CD4-positive, alpha-beta memory T cell (primary cell): ENCODE measurements around the gene SMIM45.

ENCODE experiments used
- CTCF ChIA-PET: fragments of 350-600 bp; sonication (Branson Sonifier 250); formaldehyde crosslinking; loops from one replicate; lab custom pipeline; 2021; ENCODE audit warnings: inconsistent platforms; ENCODE audit not compliant: partially characterized antibody; lab: Charles Lee
- POLR2A ChIA-PET: fragments of 350-600 bp; sonication (Branson Sonifier 250); formaldehyde crosslinking; loops from one replicate; lab custom pipeline; 2021; ENCODE audit not compliant: partially characterized antibody; lab: Charles Lee
- DNase-seq, 5 donors: peaks; one replicate each; pipeline versions ENCODE4 v3.0.0 to v3.0.0-alpha.2; 2020 to 2022; ENCODE audit warnings: mixed read lengths in 1 of 5
- H3K27ac ChIP-seq: one replicate; pipeline ENCODE4 v1.7.0; 2013; ENCODE audit warnings: low read depth, low read length
- H3K27me3 ChIP-seq: 2 replicates; pipeline ENCODE4 v1.7.0; 2013; ENCODE audit warnings: mild to moderate bottlenecking, low read length, moderate library complexity; ENCODE audit not compliant: insufficient read depth
- H3K36me3 ChIP-seq: 2 replicates; pipeline ENCODE4 v1.7.0; 2013; ENCODE audit warnings: mild to moderate bottlenecking, low read length, moderate library complexity; ENCODE audit not compliant: insufficient read depth
- H3K4me1 ChIP-seq: 2 replicates; pipeline ENCODE4 v1.7.0; 2013; ENCODE audit warnings: mild to moderate bottlenecking, low read length, moderate library complexity; ENCODE audit not compliant: insufficient read depth
- H3K4me3 ChIP-seq, 2 donors: one replicate each; pipeline ENCODE4 v1.7.0; 2013; ENCODE audit warnings: low read length in 2 of 2, mild to moderate bottlenecking in 1 of 2
- H3K9me3 ChIP-seq, 2 donors: one replicate each; pipeline ENCODE4 v1.7.0; 2013; ENCODE audit warnings: low read length in 2 of 2, control low read depth in 1 of 2; ENCODE audit not compliant: control insufficient read depth in 1 of 2
- H3K27ac Mint-ChIP-seq, 7 donors: one replicate each; pipeline ENCODE4 v1.8.0; 2020 to 2021; ENCODE audit warnings: mixed read lengths in 7 of 7, mild to moderate bottlenecking in 6 of 7, inconsistent platforms in 3 of 7, moderate library complexity in 3 of 7
- H3K27me3 Mint-ChIP-seq, 2 donors: one replicate each; pipeline ENCODE4 v1.8.0; 2020 to 2021; ENCODE audit warnings: mixed read lengths in 2 of 2
- H3K36me3 Mint-ChIP-seq, 2 donors: one replicate each; pipeline ENCODE4 v1.8.0; 2020 to 2021; ENCODE audit warnings: mixed read lengths in 2 of 2, inconsistent platforms in 1 of 2, mild to moderate bottlenecking in 1 of 2
- H3K4me1 Mint-ChIP-seq, 4 donors: one replicate each; pipeline ENCODE4 v1.8.0; 2020 to 2021; ENCODE audit warnings: mixed read lengths in 4 of 4, mild to moderate bottlenecking in 1 of 4
- H3K4me3 Mint-ChIP-seq, 8 donors: one replicate each; pipeline ENCODE4 v1.8.0; 2020 to 2021; ENCODE audit warnings: mixed read lengths in 8 of 8, mild to moderate bottlenecking in 7 of 8, moderate library complexity in 6 of 8, inconsistent platforms in 3 of 8
- H3K9me3 Mint-ChIP-seq, 8 donors: one replicate each; pipeline ENCODE4 v1.8.0; 2020 to 2021; ENCODE audit warnings: mixed read lengths in 8 of 8, mild to moderate bottlenecking in 5 of 8, inconsistent platforms in 3 of 8, moderate library complexity in 1 of 8
- intact Hi-C: fragments of 100-400 bp; cut with micrococcal nuclease; formaldehyde crosslinking; loops from one replicate; pipeline ENCODE4 v1.15.1; 2023

The SMIM45 gene

DNA sequence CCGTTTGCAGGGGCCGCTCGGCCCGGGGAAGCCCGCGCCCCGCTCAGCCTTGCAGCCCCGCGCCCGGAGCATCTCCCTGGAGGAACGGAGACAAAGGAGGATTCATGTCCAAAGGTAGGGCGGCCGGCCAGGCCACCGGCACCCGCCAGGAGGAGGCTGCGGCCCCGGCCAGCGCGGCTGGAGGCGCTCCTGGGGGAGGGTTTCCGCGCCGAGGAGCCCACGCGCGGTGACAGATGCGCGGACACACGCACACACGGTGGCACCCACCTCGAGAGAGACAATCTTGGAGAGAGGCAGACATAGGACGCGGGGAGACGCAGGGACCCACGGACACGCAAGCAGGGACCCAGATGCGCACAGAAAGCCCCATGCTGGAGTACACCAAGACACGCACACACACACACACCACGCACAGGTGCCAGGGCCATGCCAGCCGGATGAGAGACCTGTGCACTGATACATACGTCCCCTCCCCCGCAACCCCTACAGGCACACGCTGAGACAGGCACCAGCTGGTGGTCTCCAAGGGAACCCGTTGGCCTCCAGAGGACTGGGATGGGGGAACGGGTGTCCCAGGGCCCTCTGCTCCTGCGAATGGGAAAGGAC, 25.1 kb downstream of the SMIM45 start:
- intact Hi-C loops, result no loop called here
- H3K27ac ChIP-seq, result no peak overlapping the region
- H3K27me3 Mint-ChIP-seq, result peaks cover 22 to 31% of the 10 kb centered on the region in 2 donors
- H3K4me1 Mint-ChIP-seq, result peaks cover 13 to 21% (median 16%) of the 10 kb centered on the region in 4 donors
- H3K36me3 ChIP-seq, result no peaks in the 10 kb centered on the region
- POLR2A ChIA-PET, result interaction anchor here (1.1 kb wide), 1 partner anchor 102 kb away, joined by 5 read pairs; the partner anchor contains the start of gene SMDT1
- peaks cover 11% of the 10 kb centered on the region for H3K4me1 ChIP-seq
- no peak overlapping the region for H3K27ac Mint-ChIP-seq
- H3K27me3 ChIP-seq, result peaks cover 16% of the 10 kb centered on the region
- H3K9me3 ChIP-seq, result no peaks in the 10 kb centered on the region
- H3K4me3 Mint-ChIP-seq, result peak overlapping the region; percentile 59 to 75 (median 64)
- no peaks in the 10 kb centered on the region for H3K36me3 Mint-ChIP-seq
- DNase-seq, result no peak
- CTCF ChIA-PET, result interaction anchor here (1.5 kb wide), 1 partner anchor 36 kb away, joined by 4 read pairs; no protein-coding TSS in a partner anchor
- H3K4me3 ChIP-seq, result peak overlapping the region; percentile 3 to 52
- H3K9me3 Mint-ChIP-seq, result no peaks in the 10 kb centered on the region

DNA sequence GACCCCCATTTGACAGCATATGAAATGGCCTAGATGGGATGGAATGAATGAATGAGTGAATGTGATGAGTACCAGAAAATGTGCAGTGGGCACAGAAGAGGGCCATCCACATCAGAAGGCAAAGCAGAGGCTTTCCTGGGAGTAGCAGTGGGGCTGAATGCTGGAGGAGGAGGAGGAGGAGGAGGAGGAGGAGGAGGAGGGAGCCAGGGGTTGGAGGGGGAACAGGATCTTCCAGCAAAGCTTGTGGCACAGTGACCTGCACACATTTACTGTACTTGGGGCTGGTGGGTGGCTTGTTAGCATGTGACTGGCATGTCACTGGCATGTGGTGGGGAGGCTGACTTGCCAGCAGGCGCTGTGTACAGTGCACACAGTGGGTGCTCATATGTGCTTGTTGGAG, 26.8 kb downstream of the SMIM45 start:
- peaks cover 15 to 24% of the 10 kb centered on the region in 2 donors for H3K27me3 Mint-ChIP-seq
- CTCF ChIA-PET, result no interaction called here

DNA sequence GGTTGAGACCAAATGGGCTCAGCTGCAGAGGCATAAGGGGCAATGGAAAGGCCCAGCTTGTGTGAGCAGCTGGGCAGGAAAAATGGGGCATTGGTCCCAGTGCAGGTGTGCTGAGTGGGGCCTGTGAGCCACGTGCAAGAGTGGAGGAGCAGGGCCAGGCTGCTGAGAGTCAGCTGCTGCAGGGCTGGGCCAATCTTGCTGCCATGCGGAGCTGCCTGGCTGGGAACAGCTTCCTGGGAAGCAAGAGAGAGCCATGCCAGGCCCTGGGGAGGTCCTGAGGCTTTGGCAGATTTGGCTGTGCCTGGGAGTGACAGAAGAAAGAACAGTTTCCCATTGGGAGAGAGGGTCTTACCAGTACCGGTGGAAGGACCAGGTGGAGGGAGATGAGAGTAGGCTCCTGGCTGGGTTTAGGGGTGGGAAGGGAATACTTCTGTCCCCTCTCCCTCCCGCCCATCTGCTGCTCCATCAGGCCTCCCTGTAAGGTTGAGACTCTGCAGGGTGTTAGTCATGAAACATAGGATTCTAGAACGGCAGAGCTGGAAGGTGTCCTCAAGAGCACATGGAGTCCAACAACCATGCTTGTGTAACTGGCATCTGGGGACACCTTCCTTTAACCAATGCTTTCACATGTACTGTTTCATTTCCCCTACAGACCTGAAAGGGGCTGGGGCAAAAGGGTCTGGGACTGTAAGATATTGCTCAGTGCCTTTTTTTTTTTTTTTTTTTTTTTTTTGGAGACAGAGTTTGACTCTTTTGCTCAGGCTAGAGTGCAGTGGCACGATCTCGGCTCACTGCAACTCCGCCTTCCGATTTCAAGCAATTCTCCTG, 27.7 kb downstream of the SMIM45 start:
- DNase-seq, result no peak
- H3K36me3 Mint-ChIP-seq, result no peaks in the 10 kb centered on the region
- no peaks in the 10 kb centered on the region for H3K9me3 Mint-ChIP-seq
- CTCF ChIA-PET, result interaction anchor here (0.7 kb wide), 1 partner anchor 100 kb away, joined by 8 read pairs; the partner anchor contains the start of gene SMDT1
- Histone ChIP-seq H3K9me3 (no peaks in the 10 kb centered on the region), H3K4me1 (peaks cover 11% of the 10 kb centered on the region), H3K27ac (no peak overlapping the region), H3K4me3 (no peak overlapping the region), H3K27me3 (peaks cover 7% of the 10 kb centered on the region), H3K36me3 (no peaks in the 10 kb centered on the region)
- no peak overlapping the region for H3K4me3 Mint-ChIP-seq
- intact Hi-C loops, result no loop called here
- POLR2A ChIA-PET, result no interaction called here
- peaks cover 11 to 22% of the 10 kb centered on the region in 2 donors for H3K27me3 Mint-ChIP-seq
- no peak overlapping the region for H3K27ac Mint-ChIP-seq
- H3K4me1 Mint-ChIP-seq, result peaks cover 13 to 21% (median 16%) of the 10 kb centered on the region in 4 donors

More for the DNA sequence above, 26.8 kb downstream of the SMIM45 start:
- intact Hi-C loops, result no loop called here
- H3K4me3 Mint-ChIP-seq, result peak overlapping the region in 2 of 8 donors; percentile 17 to 25
- H3K36me3 Mint-ChIP-seq, result no peaks in the 10 kb centered on the region
- H3K9me3 ChIP-seq, result no peaks in the 10 kb centered on the region
- no peaks in the 10 kb centered on the region for H3K36me3 ChIP-seq
- no peak overlapping the region for H3K27ac Mint-ChIP-seq
- POLR2A ChIA-PET, result no interaction called here
- peaks cover 13 to 21% (median 16%) of the 10 kb centered on the region in 4 donors for H3K4me1 Mint-ChIP-seq
- peaks cover 11% of the 10 kb centered on the region for H3K4me1 ChIP-seq
- H3K27me3 ChIP-seq, result peaks cover 7% of the 10 kb centered on the region
- H3K27ac ChIP-seq, result no peak overlapping the region
- H3K4me3 ChIP-seq, result no peak overlapping the region
- DNase-seq, result no peak
- H3K9me3 Mint-ChIP-seq, result no peaks in the 10 kb centered on the region

DNA sequence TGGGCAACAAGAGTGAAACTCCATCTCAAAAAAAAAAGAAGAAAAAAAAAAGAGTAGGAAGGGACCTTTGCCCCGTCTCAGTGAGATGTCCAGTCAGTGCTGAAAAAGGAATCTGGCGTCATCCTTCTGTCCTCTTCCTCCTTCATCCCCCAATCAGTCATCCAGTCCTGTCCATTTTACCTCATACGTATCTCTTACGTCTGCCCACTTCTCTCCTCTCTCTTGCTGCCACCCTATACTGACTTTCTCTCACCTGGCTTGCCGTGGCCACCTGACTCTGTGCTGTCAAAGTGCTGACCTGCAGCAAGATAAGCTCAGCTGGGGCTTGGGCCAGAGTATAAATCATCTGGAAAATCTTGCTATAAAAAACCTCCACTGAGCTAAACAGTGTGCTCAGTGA, 30.9 kb downstream of the SMIM45 start:
- no peaks in the 10 kb centered on the region for H3K36me3 ChIP-seq
- H3K27me3 ChIP-seq, result no peaks in the 10 kb centered on the region
- H3K36me3 Mint-ChIP-seq, result no peaks in the 10 kb centered on the region
- no peak overlapping the region for H3K27ac Mint-ChIP-seq
- no peaks in the 10 kb centered on the region for H3K4me1 ChIP-seq
- no peak for DNase-seq
- H3K4me3 Mint-ChIP-seq, result no peak overlapping the region
- H3K9me3 Mint-ChIP-seq, result no peaks in the 10 kb centered on the region
- no peak overlapping the region for H3K27ac ChIP-seq
- intact Hi-C loops, result no loop called here
- no peak overlapping the region for H3K4me3 ChIP-seq
- CTCF ChIA-PET, result interaction anchor here (1.2 kb wide), 1 partner anchor 11 kb away, joined by 3 read pairs; no protein-coding TSS in a partner anchor
- H3K27me3 Mint-ChIP-seq, result peaks cover 2 to 3% of the 10 kb centered on the region in 2 donors
- peaks cover 0 to 2% (median 0%) of the 10 kb centered on the region in 4 donors for H3K4me1 Mint-ChIP-seq
- no peaks in the 10 kb centered on the region for H3K9me3 ChIP-seq
- POLR2A ChIA-PET, result no interaction called here

DNA sequence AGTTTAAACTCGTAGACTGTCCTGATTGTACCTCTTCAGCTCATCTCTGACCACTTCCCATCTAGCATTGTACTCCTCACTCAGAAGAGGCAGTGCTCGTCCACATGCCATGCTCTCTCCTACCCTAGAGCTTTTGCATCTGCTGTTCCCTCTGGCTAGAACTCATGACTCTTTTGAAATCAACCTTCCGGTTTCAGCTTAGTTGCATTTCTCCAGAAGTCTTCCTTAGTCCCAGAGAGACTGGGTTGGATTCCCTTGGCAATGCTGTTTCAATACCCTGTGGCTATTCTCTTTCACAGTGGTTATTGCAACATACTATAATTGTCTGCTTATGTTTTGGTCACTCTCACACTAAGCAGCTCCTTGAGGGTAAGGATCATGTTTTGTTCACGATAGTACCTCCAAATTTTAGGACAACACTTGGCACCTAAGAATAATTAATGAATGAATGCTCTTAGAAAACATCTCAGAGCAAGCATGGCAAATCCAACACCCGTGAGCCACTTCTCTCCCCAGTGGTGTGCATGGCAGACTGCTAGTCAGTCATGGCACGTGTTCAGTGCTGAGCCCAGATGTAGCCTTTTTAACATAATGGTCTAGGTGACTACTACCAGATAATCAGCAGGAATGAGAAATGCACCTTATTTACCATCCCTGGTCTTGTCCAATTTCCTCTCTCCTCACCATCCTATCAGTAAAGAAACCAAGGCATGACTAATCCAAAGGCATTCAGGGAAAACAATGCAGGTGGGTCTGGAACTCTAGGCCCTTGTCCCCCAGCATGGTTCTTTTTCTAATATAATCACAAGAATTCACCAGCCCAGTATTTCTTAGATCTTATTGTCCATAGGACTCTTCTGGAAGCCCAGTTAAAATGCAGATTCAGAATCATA, 31.8 kb downstream of the SMIM45 start:
- no peaks in the 10 kb centered on the region for H3K36me3 Mint-ChIP-seq
- ChIA-PET POLR2A (no interaction called here), CTCF (interaction anchor here (1.2 kb wide), 1 partner anchor 10 kb away, joined by 3 read pairs; no protein-coding TSS in a partner anchor)
- no peaks in the 10 kb centered on the region for H3K4me1 Mint-ChIP-seq
- Histone ChIP-seq H3K9me3 (no peaks in the 10 kb centered on the region), H3K27me3 (no peaks in the 10 kb centered on the region), H3K36me3 (no peaks in the 10 kb centered on the region), H3K27ac (no peak overlapping the region), H3K4me3 (no peak overlapping the region), H3K4me1 (no peaks in the 10 kb centered on the region)
- H3K9me3 Mint-ChIP-seq, result no peaks in the 10 kb centered on the region
- no peaks in the 10 kb centered on the region for H3K27me3 Mint-ChIP-seq
- no peak overlapping the region for H3K27ac Mint-ChIP-seq
- no peak overlapping the region for H3K4me3 Mint-ChIP-seq
- intact Hi-C loops, result no loop called here
- no peak for DNase-seq

DNA sequence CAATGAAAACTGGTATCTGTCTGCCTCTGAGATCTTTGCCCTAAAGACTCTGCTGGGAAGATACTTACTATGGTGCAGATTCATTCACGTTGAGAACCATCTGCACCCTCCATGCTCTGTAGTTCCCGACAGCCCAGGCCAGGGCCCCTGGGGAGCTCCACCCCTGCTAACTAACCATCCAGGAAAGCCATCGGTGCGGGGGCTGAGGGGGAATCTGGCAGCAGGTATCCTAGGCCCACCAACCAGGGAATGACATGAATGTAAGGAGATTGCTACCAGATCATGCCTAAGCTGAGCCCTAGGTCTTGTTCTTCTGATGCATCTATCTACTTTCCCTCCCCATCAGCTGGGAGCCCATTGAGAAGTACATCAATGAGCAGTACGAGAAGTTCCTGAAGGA, 35.3 kb downstream of the SMIM45 start:
- Mint-ChIP-seq H3K9me3 (no peaks in the 10 kb centered on the region), H3K4me3 (no peak overlapping the region), H3K27ac (peak overlapping the region in 1 of 7 donors; percentile 48), H3K36me3 (no peaks in the 10 kb centered on the region), H3K27me3 (no peaks in the 10 kb centered on the region), H3K4me1 (no peaks in the 10 kb centered on the region)
- POLR2A ChIA-PET, result no interaction called here
- no peaks in the 10 kb centered on the region for H3K27me3 ChIP-seq
- H3K4me1 ChIP-seq, result no peaks in the 10 kb centered on the region
- no peaks in the 10 kb centered on the region for H3K9me3 ChIP-seq
- intact Hi-C loops, result no loop called here
- CTCF ChIA-PET, result no interaction called here
- H3K4me3 ChIP-seq, result no peak overlapping the region
- no peak for DNase-seq
- H3K27ac ChIP-seq, result no peak overlapping the region
- no peaks in the 10 kb centered on the region for H3K36me3 ChIP-seq
